Measurements from ENCODE around the gene LMF1.
"Not testable (repeated sequence)": the region's sequence is repeated elsewhere in the genome, so short reads cannot be mapped to it uniquely, and the experiment has no call there.

Gene LMF1

GRCh38 chr16:831571-832413, 139.0 kb downstream of the LMF1 start:
- no peak for DNase-seq (ENCODE audit: low read depth in 2 of 2)

- no peak for DNase-seq (ENCODE audit: low read depth in 2 of 2)
These were observed 139.8 kb downstream of the LMF1 start for GRCh38 chr16:830871-831570.

- no peak for DNase-seq (ENCODE audit: low read depth in 2 of 2)
These were observed 140.5 kb downstream of the LMF1 start for GRCh38 chr16:830107-830870.

- no peak for DNase-seq (ENCODE audit: low read depth in 2 of 2)
These were observed 141.9 kb downstream of the LMF1 start for GRCh38 chr16:828891-829290.

GRCh38 chr16:827513-827912, 143.3 kb downstream of the LMF1 start:
- DNase-seq (ENCODE audit: low read depth in 2 of 2) = no peak

- no peak for DNase-seq (ENCODE audit: low read depth in 2 of 2)
These were observed 145.3 kb downstream of the LMF1 start for GRCh38 chr16:825341-826061.

- no peak for DNase-seq (ENCODE audit: low read depth in 2 of 2)
These were observed 146.2 kb downstream of the LMF1 start for GRCh38 chr16:824601-825000.

GRCh38 chr16:824194-824593, 146.6 kb downstream of the LMF1 start:
- DNase-seq (ENCODE audit: low read depth in 2 of 2) = no peak

- DNase-seq (ENCODE audit: low read depth in 2 of 2) = no peak
These were observed 147.9 kb downstream of the LMF1 start for GRCh38 chr16:822909-823297.

GRCh38 chr16:822174-822908, 148.4 kb downstream of the LMF1 start:
- DNase-seq (ENCODE audit: low read depth in 2 of 2) = no peak

- DNase-seq (ENCODE audit: low read depth in 2 of 2) = no peak
These were observed 149.0 kb downstream of the LMF1 start for GRCh38 chr16:821751-822150.

GRCh38 chr16:820748-821147, 150.0 kb downstream of the LMF1 start:
- no peak for DNase-seq (ENCODE audit: low read depth in 2 of 2)

- DNase-seq (ENCODE audit: low read depth in 2 of 2) = not testable (repeated sequence)
These were observed 150.8 kb downstream of the LMF1 start for GRCh38 chr16:820044-820408.

- DNase-seq (ENCODE audit: low read depth in 2 of 2) = no peak
These were observed 151.3 kb downstream of the LMF1 start for GRCh38 chr16:819336-820043.

GRCh38 chr16:818592-818991, 152.2 kb downstream of the LMF1 start:
- no peak for DNase-seq (ENCODE audit: low read depth in 2 of 2)

- no peak for DNase-seq (ENCODE audit: low read depth in 2 of 2)
These were observed 152.7 kb downstream of the LMF1 start for GRCh38 chr16:818132-818531.

- DNase-seq (ENCODE audit: low read depth in 2 of 2) = no peak
These were observed 153.5 kb downstream of the LMF1 start for GRCh38 chr16:817001-817906.

GRCh38 chr16:815861-816260, 154.9 kb downstream of the LMF1 start:
- no peak for DNase-seq (ENCODE audit: low read depth in 2 of 2)

- DNase-seq (ENCODE audit: low read depth in 2 of 2) = no peak
These were observed 155.8 kb downstream of the LMF1 start for GRCh38 chr16:814974-815373.

Data from stimulated activated CD8-positive, alpha-beta memory T cell treated with anti-CD3 and anti-CD28 coated beads, Interleukin-7, amount 100 ng/mL, for 1 hour (primary cell).